GM19035 (cell line): ENCODE results near the gene NFU1.
"Not testable (repeated sequence)": the region's sequence is repeated elsewhere in the genome, so short reads cannot be mapped to it uniquely, and the experiment has no call there.

Experiments used
- ATAC-seq: cut with Tn5 transposase; IDR thresholded peaks from one replicate; pipeline ENCODE4 v1.9.1; 2021; ENCODE audit not compliant: unreplicated experiment

Gene NFU1

DNA sequence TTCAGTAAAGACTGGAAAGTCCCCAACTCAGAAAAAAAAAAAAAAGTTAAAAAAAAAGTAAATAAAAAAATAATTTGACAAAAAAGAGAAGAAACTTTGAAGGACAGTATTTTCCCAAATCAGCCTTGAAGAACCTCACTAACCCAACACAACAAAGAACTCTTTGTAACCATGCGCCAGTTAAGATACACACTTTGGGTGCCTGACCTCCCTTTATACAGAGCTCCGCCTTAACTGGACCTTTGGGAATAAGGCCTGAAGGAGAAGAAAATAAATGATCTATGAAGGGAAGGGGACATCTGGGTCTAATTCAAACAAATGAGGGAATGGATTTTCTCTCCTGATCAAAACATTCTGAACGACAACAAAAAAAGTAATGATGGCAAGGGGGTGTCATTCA, 48.0 kb downstream of the NFU1 start:
- ATAC-seq = no peak

GRCh38 chr2:69387770-69388481, 49.3 kb downstream of the NFU1 start:
- ATAC-seq = no peak

- peak; percentile 87 for ATAC-seq
Measured at GRCh38 chr2:69386789-69387734, 50.2 kb downstream of the NFU1 start, which contains the start of gene GFPT1. Gene GFPT1 (minus strand): TSS chr2:69387227. CDS start chr2:69387071, 156 bp downstream.

GRCh38 chr2:69386360-69386759, 50.9 kb downstream of the NFU1 start:
- peak; percentile 14 for ATAC-seq

GRCh38 chr2:69385443-69386151, 51.6 kb downstream of the NFU1 start:
- no peak for ATAC-seq

- no peak for ATAC-seq
Measured at GRCh38 chr2:69384618-69385081, 52.6 kb downstream of the NFU1 start.

GRCh38 chr2:69383176-69383812, 53.9 kb downstream of the NFU1 start:
- no peak for ATAC-seq

DNA sequence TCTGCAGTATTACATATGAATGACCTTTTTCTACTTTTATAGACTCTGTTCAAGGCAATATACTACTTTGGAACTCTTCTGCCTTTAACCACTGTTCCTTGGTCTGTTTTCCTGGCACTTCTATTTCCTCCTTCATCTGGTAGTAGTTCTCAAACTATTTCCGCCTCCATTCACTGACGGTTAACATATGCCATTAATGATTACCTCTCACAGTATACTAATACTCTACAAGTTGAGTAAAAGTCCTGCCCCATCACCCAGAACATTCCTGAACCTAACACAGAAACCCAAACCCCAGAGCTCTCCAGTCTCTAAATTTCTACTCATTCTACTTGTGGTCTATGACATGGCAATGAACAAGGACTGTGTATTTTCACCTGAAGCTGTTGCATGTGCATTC, 54.7 kb downstream of the NFU1 start:
- no peak for ATAC-seq

DNA sequence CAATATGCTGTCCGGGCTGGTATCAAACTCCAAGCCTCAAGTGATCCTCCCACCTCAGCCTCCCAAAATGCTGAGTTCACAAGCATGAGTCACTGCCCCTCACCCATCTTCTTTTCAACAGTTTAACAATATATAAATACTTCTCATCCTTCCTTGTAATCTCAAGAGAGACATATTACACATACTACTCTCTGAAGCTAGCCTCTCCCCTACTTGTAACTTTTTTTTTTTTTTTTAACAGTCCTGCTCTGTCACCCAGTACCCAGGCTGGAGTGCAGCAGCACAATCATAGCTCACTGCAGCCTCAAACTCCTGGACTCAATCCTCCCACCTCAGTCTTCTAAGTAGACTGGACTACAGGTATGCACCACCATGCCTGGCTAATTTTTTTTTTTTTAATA, 55.9 kb downstream of the NFU1 start:
- ATAC-seq = no peak

- ATAC-seq = no peak
Measured at GRCh38 chr2:69380072-69380917, 56.9 kb downstream of the NFU1 start.

GRCh38 chr2:69376403-69376802, 60.8 kb downstream of the NFU1 start:
- ATAC-seq = no peak

DNA sequence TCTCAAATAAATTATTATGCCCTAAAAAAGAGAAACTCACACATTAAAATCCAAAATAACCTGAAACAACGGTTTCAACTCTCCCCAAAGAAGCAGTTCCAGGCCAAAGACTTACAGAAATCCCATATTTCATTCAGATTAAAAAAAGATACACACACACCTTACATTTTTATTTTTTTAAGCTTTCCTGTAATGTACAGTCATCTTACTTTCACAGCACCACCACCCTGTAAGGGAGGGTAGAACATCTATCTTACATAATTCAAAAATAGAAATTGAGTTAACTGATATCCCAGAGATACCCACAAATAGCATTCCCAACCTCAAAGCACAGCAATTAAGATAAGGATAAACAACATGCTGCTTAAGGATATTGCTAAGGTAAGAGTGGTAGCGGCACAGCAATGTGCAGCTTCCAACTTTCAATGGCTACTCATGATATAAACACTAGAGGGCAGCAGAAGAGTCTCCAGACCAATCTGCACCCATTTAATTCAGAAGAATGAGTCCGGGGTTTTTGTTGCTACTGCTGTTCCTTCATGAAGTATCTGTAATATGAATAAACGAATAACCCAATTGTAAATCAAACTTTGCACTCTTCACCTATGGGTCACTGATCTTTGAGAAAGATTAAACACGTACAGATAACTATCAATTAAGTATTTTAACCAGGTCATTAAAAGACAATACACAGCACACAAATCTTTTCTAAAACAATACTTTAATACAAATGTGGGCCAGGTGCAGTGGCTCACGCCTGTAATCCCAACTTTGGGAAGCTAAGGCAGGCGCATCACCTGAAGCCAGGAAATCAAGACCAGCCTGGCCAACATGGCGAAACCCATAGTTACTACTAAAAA, 61.5 kb downstream of the NFU1 start:
- no peak for ATAC-seq

DNA sequence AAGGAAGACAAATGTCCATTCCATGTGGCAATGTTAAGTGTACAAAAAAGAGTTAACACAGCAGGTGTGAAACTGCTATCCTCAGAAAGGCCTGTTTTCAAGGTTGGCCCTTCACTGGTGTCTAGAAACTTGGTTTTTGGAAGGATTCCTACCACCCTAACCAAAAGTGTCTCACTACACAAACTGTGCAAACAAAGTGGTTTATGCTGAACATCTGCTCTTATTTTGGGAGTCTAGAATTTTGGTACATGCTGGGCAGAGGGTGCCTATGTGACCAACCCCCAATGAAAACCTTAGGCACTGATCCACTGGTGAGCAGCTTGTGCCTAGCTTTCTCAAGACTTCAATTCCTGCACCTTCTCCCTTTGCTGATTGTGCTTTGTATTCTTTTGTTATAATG, 64.5 kb downstream of the NFU1 start:
- no peak for ATAC-seq

GRCh38 chr2:69369802-69370201, 67.4 kb downstream of the NFU1 start:
- ATAC-seq = no peak

- no peak for ATAC-seq
Measured at GRCh38 chr2:69368588-69368987, 68.6 kb downstream of the NFU1 start.

GRCh38 chr2:69359371-69359770, 77.9 kb downstream of the NFU1 start:
- ATAC-seq = no peak

GRCh38 chr2:69358914-69359313, 78.3 kb downstream of the NFU1 start:
- no peak for ATAC-seq

DNA sequence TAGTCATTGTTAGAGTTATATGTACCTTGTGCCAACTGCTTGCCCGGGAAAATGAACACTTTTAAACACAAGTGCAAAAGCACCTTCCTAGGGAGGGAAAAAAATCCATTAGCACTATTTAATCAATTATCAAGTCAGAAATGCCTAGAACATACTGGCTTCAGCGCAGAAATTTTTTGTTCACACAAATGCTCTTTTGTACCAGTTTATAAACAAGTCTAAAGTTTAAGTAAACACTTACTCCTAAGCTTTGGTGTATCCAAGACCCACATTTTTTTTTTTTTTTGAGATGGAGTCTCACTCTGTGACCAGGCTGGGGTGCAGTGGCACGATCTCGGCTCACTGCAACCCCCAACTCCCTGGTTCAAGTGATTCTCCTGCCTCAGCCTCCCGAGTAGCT, 80.8 kb downstream of the NFU1 start:
- ATAC-seq = no peak

DNA sequence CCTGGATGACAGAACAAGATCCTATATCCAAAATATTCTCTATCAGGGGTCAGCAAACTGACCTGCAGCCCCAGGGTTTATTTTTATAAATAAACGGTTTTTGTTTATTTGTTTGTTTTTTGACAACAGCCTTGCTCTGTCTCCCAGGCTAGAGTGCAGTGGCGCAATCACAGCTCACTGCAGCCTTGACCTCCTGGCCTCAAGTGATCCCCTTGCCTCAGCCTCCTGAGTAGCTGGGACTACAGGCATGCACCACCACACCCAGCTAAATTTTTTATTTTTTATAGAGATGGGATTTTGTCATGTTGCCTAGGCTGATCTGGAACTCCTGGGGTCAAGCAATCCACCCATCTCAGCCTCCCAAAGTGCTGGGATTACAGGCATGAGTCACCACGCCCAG, 82.3 kb downstream of the NFU1 start:
- ATAC-seq = not testable (repeated sequence)
